Measurements from ENCODE around the gene NCOA6. TPM values are rescaled to one million over a fixed set of nuclear protein-coding genes. Genes with fewer than 3 reads are reported as not detected.

The NCOA6 gene
- total RNA-seq: 35.7 and 37.4 TPM in 2 replicates

DNA sequence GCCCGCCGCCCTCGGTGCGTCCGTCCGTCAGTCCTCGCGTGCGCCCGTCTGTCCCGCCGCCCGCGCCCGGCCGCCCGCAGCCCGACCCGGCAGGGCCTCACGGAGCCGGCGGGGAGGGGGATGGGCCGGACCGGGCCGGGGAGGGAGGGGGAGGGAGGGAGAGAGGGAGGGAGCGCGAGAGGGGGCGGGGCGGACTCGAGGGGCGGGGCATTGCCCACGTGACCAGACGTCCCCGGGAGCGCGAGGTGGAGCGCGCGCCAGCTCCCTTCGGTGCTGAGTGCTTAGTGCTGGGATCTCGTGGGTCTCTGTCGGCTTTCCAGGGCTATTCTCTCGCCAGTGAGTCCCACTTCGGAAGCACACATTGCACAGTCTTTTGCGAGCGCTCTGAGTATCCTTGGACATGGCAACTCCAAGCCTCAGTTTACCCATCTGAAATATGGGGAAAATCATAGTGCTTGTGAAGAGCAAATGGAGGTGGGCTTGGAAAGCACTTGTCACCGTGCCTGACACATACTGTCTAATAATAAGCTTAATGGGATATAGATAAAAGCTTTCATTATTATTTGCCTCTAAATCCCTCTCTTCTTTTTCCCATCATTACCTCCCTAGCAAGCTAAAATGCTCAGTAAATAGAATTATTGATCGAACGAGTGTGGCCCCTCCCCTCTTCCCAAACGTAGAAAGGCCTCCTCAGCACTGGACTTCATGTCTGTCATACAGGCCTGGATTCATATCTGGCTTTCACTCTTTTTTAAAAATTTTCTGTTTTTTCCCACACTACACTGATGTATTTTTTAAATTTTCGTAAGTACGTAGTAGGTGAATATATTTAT lies at the start of gene NCOA6:
Gene NCOA6, minus strand, starts transcription at position 122 of the 833 bp plus-strand sequence. CDS start 43,296 bp downstream, outside the sequence.
- intact Hi-C loops (cut with micrococcal nuclease): loop anchor here (2.0 to 10.0 kb wide), 5 partner anchors 267 to 792 kb away; partner anchors contain the start of genes CEP250, DYNLRB1, SPAG4 and TRPC4AP

GRCh38 chr20:34874094-34874654 lies 48.7 kb upstream of the NCOA6 start:
- intact Hi-C loops (cut with micrococcal nuclease): loop anchor here (1.0 kb wide), 3 partner anchors 86 to 334 kb away; no protein-coding TSS in a partner anchor

DNA sequence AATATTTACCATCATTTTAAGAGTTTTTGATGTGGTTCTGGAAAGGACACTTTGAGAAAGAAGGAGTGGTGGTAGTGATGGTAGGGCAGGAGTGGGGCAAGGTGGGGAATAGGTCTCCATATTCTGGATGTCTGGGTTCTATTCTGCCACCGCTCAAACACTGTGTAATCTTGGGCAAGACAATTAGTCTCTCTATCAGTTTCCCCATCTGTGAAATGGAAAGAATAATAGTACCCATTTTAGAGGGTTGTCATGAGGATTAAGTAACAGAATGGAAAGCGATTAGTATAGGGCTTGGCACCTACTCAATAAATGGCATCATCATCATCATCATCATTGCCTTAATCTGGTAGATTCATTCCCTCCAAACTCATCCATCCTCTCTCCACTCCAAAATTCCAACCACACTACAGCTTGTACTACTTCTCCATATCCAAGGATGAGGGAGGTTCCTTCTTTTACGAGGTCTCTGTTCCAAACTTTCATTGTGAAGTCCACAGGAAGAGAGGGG lies 48.2 kb upstream of the NCOA6 start:
- intact Hi-C loops (cut with micrococcal nuclease): loop anchor here (1.0 to 2.0 kb wide), 4 partner anchors 87 to 403 kb away; no protein-coding TSS in a partner anchor

- intact Hi-C loops (cut with micrococcal nuclease): loop anchor here (1.0 to 2.0 kb wide), 2 partner anchors 38 to 404 kb away; no protein-coding TSS in a partner anchor
These were observed 47.3 kb upstream of the NCOA6 start, which contains the start of gene GGT7 for GRCh38 chr20:34872622-34873224. Gene GGT7, minus strand, starts transcription at chr20:34872856. Its CDS starts 41 bp downstream, at chr20:34872815.

DNA sequence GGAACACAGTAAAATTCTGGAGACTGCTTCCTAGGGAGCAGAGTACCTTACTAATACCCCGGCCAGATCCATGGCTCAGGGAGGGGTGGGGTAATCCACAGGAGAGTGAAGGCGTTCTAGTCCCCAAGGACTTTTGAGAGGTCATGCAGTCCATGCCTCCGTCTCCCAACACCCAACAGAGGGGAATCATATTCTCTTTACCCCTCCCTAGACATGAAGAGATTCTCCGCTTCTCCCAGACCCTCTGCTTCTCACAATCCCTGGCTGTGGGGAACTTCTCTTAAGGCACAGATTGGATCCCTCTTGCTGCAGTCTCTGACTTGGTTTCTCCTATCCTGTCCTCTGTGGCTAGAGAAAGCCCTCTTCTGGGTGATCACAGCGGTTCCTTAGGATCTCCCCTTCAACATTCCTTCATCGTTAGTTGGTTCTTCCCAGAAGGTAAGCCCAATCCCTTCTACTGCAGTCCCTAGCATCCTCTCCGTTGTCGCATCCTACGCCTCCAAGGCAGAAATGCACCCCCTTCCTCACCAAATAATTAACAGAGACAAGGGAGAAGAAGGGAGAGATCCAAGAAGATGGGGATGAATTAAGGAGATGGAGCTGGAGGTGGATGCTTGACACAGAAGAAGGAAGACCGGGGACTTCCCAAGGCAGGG lies 46.6 kb upstream of the NCOA6 start:
- intact Hi-C loops (cut with micrococcal nuclease): loop anchor here (1.0 to 2.0 kb wide), 2 partner anchors 38 to 405 kb away; no protein-coding TSS in a partner anchor

- intact Hi-C loops (cut with micrococcal nuclease): no loop called here
These were observed 46.0 kb upstream of the NCOA6 start for GRCh38 chr20:34871320-34871926.

DNA sequence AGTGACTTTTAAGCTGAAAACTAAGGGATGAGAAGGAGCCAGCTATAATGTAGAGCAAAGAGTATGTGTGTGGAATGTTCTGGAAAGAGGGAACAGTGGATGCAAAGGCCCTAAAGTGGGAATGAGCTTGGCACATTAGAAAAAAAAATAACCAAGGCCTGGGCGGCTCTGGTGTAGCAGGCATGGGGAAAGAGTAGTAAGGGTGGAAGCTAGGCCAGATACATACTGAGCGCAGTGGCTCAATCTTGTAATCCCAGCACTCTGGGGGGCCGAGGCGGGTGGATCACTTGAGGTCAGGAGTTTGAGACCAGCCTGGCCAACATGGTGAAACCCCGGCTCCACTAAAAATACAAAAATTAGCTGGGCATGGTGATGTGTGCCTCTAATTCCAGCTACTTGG lies 38.8 kb upstream of the NCOA6 start:
- intact Hi-C loops (cut with micrococcal nuclease): no loop called here

- intact Hi-C loops (cut with micrococcal nuclease): no loop called here
These were observed 38.0 kb upstream of the NCOA6 start for GRCh38 chr20:34863421-34863965.

GRCh38 chr20:34862724-34863123 lies 37.3 kb upstream of the NCOA6 start:
- intact Hi-C loops (cut with micrococcal nuclease): no loop called here

GRCh38 chr20:34861386-34862084 lies 36.1 kb upstream of the NCOA6 start:
- intact Hi-C loops (cut with micrococcal nuclease): no loop called here

DNA sequence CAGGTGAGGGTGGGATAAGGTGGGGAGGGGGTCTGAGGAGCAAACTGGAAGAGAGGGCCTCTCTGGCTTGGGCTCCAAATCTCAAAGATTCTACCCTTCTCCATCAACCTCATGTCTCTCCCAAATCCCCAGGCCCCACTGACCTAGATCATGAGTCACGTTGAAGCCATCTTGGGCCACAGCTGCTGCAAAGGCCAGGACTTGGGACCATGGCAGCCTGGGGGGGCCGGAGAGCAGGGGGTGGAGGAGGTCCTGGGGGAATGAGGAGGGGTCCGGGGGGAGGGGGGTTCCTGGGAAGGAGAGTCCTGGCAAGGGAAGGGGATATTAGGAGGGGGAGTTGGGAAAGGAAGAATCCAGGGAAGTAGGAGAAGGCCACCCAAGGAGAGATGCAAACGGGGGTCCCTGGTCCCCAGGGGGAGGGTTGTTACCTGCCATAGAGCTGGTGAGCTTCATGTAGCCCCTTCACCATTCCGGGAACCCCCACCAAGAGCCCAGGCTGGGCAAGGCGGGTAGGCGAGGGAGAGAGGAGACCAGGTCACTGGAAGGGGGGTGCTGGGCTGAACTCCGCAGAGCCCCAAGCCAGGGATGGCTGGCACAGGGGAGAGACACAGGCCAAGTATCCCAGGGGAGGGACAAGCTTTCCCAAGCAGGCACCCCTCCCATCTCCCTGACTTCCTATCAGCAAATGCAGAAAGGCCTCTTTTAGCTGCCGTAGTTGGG lies 34.5 kb upstream of the NCOA6 start:
- intact Hi-C loops (cut with micrococcal nuclease): no loop called here

DNA sequence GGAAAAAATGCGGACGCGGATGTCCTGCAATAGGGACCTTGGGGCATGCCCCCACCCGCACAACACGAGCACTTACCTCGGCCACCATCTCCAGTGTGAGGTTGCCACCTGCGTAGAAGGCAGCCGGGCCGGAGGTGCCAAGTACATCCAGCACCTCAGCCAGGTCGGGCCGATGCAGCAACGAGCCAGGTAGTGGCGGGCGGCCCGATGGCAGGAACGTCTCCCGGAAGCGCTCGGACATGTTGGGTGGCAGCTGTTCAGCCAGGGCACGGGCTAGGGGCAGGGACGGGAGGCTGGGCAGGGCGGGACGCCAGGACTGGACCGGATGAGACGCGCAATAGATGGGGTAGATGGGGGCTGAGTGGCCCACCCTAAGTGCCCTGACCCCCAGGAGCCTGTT lies 33.9 kb upstream of the NCOA6 start:
- intact Hi-C loops (cut with micrococcal nuclease): no loop called here

DNA sequence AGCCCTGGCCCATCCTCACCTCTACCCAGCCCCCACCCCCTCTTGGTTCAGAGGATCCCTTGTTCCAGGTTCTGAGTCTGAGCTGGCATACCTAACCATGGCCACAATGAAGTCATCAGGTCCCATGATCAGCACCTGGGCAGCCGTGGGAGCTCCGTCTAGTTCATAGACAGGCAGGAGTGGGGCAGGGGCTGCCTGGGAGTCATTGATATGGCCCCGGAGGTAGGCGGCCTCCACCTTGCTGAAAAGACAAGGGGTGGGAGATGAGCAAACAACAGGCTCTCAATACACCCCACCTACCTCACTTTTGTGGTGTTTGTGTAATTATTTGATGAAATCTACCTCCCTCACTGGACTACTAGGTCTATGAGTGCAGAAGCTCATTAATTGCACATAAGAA lies 26.8 kb upstream of the NCOA6 start:
- intact Hi-C loops (cut with micrococcal nuclease): no loop called here

- intact Hi-C loops (cut with micrococcal nuclease): no loop called here
These were observed 25.5 kb upstream of the NCOA6 start for GRCh38 chr20:34850969-34851368.

GRCh38 chr20:34849778-34850177 lies 24.3 kb upstream of the NCOA6 start:
- intact Hi-C loops (cut with micrococcal nuclease): no loop called here

DNA sequence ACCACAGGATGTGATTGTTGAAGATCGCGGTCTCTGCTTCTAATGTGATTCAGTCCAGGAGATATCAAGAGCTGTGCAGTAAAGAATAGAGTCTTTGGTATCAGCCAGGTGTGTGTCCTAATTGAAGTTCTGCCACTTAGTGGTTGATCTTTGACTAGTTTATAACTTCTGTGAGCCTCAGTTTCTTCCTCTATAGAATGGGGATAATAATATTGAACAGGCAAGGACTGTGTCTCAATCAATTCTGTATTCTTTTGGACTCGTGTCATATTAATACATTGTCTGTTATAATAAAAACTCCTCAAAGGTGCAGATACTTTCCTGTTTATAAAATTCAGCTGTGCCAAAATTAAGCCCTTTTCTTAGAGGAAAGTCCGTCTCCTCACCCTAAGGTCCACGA lies 23.1 kb upstream of the NCOA6 start:
- intact Hi-C loops (cut with micrococcal nuclease): no loop called here

DNA sequence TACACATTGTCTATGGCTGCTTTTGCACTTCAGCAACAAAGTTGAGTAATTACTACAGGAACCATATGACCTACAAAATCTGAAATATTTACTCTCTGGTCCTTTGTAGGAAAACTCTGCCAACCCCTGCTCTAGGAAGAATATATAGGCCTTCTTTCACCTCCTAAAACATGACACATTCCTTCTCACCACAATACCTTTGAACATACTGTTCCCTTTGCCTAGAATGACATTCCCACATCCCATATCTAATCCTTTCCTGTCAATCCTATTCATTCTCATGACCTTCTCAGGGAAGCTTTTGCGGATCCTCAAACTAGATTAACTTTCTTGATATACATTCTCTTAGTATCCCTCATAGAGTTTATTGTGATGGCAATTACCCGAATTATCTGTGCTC lies 18.0 kb upstream of the NCOA6 start:
- intact Hi-C loops (cut with micrococcal nuclease): no loop called here

- intact Hi-C loops (cut with micrococcal nuclease): no loop called here
These were observed 16.7 kb upstream of the NCOA6 start for GRCh38 chr20:34842143-34842542.

- intact Hi-C loops (cut with micrococcal nuclease): loop anchor here (1.0 kb wide), 5 partner anchors 38 to 435 kb away; partner anchors contain the start of gene GGT7
These were observed 9.0 kb upstream of the NCOA6 start for GRCh38 chr20:34834459-34834893.

All from T-helper 1 cell treated with Interleukin-12 subunit alpha and Interleukin-12 subunit beta and Interleukin-4 antibody, amounts not matched to agents 30 ng/mL and 1 ng/mL, for 36 hours (primary cell).